CD14-positive monocyte (primary cell): ENCODE measurements around the gene EPHB6. TPM values are rescaled to one million over a fixed set of nuclear protein-coding genes. Genes with fewer than 3 reads are reported as not detected.

ENCODE experiments used
- DNase-seq, 3 donors: peaks; one replicate each; pipeline ENCODE4 v3.0.0-alpha.2; 2011 to 2022
- H2AFZ ChIP-seq: 2 replicates; pipeline ENCODE4 v1.6.0; 2012; ENCODE audit warnings: mild to moderate bottlenecking, low read depth, low read length, inconsistent platforms; ENCODE audit not compliant: insufficient read depth, poor library complexity, severe bottlenecking
- H3K27ac ChIP-seq, 2 donors: 1 replicate in 1 of 2; 2 replicates in 1 of 2; pipeline ENCODE4 v1.5.1; 2012 to 2013; ENCODE audit warnings: low read length in 2 of 2, control low read depth in 1 of 2, inconsistent platforms in 1 of 2, low read depth in 1 of 2, mild to moderate bottlenecking in 1 of 2
- H3K27me3 ChIP-seq, 2 donors: one replicate each; pipeline versions ENCODE4 v1.6.0 to v1.6.1; 2011 to 2013; ENCODE audit warnings: low read length in 2 of 2; ENCODE audit not compliant: control insufficient read depth in 2 of 2, insufficient read depth in 2 of 2
- H3K36me3 ChIP-seq, 2 donors: replicated peaks in 1 of 2; 1 replicate in 1 of 2; 2 replicates in 1 of 2; pipeline versions ENCODE4 v1.5.1 to v1.6.1; 2012 to 2013; ENCODE audit warnings: low read length in 2 of 2, control low read depth in 1 of 2, inconsistent platforms in 1 of 2, mild to moderate bottlenecking in 1 of 2; ENCODE audit not compliant: insufficient read depth in 2 of 2, control insufficient read depth in 1 of 2
- H3K4me1 ChIP-seq, 2 donors: 1 replicate in 1 of 2; 2 replicates in 1 of 2; pipeline versions ENCODE4 v1.5.1 to v1.6.1; 2012 to 2013; ENCODE audit warnings: low read length in 2 of 2, control low read depth in 1 of 2, inconsistent platforms in 1 of 2, mild to moderate bottlenecking in 1 of 2, moderate library complexity in 1 of 2; ENCODE audit not compliant: insufficient read depth in 2 of 2, control insufficient read depth in 1 of 2
- H3K4me2 ChIP-seq: replicated peaks from 2 replicates; pipeline ENCODE3; 2012; ENCODE audit warnings: low read length, moderate library complexity, mild to moderate bottlenecking; ENCODE audit not compliant: poor library complexity, severe bottlenecking; ENCODE audit errors: extremely low read depth
- H3K4me3 ChIP-seq, 3 experiments: fragments of 200-600 bp in 1 of 3; sonication (generic) in 1 of 3; replicated peaks in 1 of 3; 1 replicate in 2 of 3; 2 replicates in 1 of 3; pipeline ENCODE4 v1.5.1; 2011 to 2013; ENCODE audit warnings: low read length in 3 of 3, mild to moderate bottlenecking in 3 of 3, control low read depth in 2 of 3, low read depth in 2 of 3, inconsistent platforms in 1 of 3, moderate library complexity in 1 of 3
- H3K79me2 ChIP-seq: 2 replicates; pipeline ENCODE4 v1.6.0; 2012; ENCODE audit warnings: mild to moderate bottlenecking, control low read depth, inconsistent platforms, low read length, moderate library complexity; ENCODE audit not compliant: insufficient read depth
- H3K9ac ChIP-seq: 2 replicates; pipeline ENCODE4 v1.6.0; 2017; ENCODE audit warnings: low read length, mild to moderate bottlenecking; ENCODE audit not compliant: insufficient read depth, poor library complexity, severe bottlenecking
- H3K9me3 ChIP-seq, 2 donors: replicated peaks in 1 of 2; 1 replicate in 1 of 2; 2 replicates in 1 of 2; pipeline versions ENCODE4 v1.5.1 to v1.6.1; 2012 to 2013; ENCODE audit warnings: low read length in 2 of 2, control low read depth in 1 of 2; ENCODE audit not compliant: control insufficient read depth in 1 of 2, insufficient read depth in 1 of 2
- H4K20me1 ChIP-seq: 2 replicates; pipeline ENCODE4 v1.6.0; 2012; ENCODE audit warnings: mild to moderate bottlenecking, low read length, control low read depth, moderate library complexity; ENCODE audit not compliant: insufficient read depth
- H3K27ac Mint-ChIP-seq, 7 donors: one replicate each; pipeline ENCODE4 v1.8.0; 2020; ENCODE audit warnings: mild to moderate bottlenecking in 7 of 7, mixed read lengths in 7 of 7, moderate library complexity in 6 of 7, inconsistent platforms in 2 of 7
- H3K27me3 Mint-ChIP-seq, 3 donors: one replicate each; pipeline ENCODE4 v1.8.0; 2021 to 2022; ENCODE audit warnings: low read depth in 3 of 3, mild to moderate bottlenecking in 3 of 3, mixed read lengths in 3 of 3, moderate library complexity in 3 of 3, inconsistent platforms in 1 of 3
- H3K36me3 Mint-ChIP-seq, 2 donors: one replicate each; pipeline ENCODE4 v1.8.0; 2020; ENCODE audit warnings: mixed read lengths in 2 of 2, inconsistent platforms in 1 of 2, mild to moderate bottlenecking in 1 of 2
- H3K4me1 Mint-ChIP-seq: one replicate; pipeline ENCODE4 v1.8.0; 2020; ENCODE audit warnings: mild to moderate bottlenecking, mixed read lengths
- H3K4me3 Mint-ChIP-seq, 2 donors: one replicate each; pipeline ENCODE4 v1.8.0; 2020; ENCODE audit warnings: mild to moderate bottlenecking in 2 of 2, mixed read lengths in 2 of 2, moderate library complexity in 1 of 2
- H3K9me3 Mint-ChIP-seq, 7 donors: one replicate each; pipeline ENCODE4 v1.8.0; 2020 to 2022; ENCODE audit warnings: mixed read lengths in 7 of 7, mild to moderate bottlenecking in 6 of 7, moderate library complexity in 6 of 7, inconsistent platforms in 2 of 7
- WGBS: methylation state at CpG from one replicate; pipeline ENCODE4 v1.1.5; 2013; ENCODE audit warnings: missing lambda C conversion rate; ENCODE audit not compliant: insufficient coverage; 5-methylcytosine and 5-hydroxymethylcytosine counted together
- intact Hi-C, 2 donors: fragments of 100-400 bp; cut with micrococcal nuclease; formaldehyde crosslinking; loops; one replicate each; pipeline versions ENCODE4 v1.15.0 to v1.15.1; 2023
- polyA plus RNA-seq, 3 donors: library from polyadenylated mRNA; depleted of rRNA in 1 of 3; unstranded in 2 of 3; stranded (reverse) in 1 of 3; fragments of 300-500 nt in 2 of 3; fragments of >200 nt in 1 of 3; fragmentation: Illumina TruSeq in 2 of 3; gene quantifications; 1 replicate in 2 of 3; 2 replicates in 1 of 3; pipeline ENCODE4 v1.2.3, GENCODE V29; 2012 to 2021
- TF ChIP-seq, protein P1 (sequence below): fragments of 200-600 bp; IDR thresholded peaks from one replicate; pipeline ENCODE4 v1.8.0; 2022; ENCODE audit warnings: antibody characterized with exemption, mild to moderate bottlenecking

The EPHB6 gene
- polyA plus RNA-seq, 3 donors: 7.9 to 18.2 (median 9.3) TPM

DNA sequence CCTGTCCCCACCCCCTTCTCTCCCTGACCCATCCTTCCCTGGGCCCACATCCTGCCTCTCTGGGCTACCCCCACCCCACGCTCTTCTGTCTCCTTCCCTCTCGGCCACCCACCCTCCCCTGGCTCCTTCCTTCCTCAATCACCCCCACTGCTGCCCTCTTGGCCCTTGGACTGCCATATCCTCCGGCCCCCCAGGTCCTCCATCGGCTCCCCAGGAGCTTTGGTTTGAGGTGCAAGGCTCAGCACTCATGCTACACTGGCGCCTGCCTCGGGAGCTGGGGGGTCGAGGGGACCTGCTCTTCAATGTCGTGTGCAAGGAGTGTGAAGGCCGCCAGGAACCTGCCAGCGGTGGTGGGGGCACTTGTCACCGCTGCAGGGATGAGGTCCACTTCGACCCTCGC lies 10.9 kb downstream of the EPHB6 start:
- H3K36me3 Mint-ChIP-seq: peaks cover 52 to 54% of the 10 kb centered on the region in 2 donors
- Histone ChIP-seq H3K27ac (no peak overlapping the region), H3K27me3 (no peaks in the 10 kb centered on the region), H2AFZ (no peak overlapping the region), H4K20me1 (no peaks in the 10 kb centered on the region), H3K4me1 (peaks cover 12% of the 10 kb centered on the region in 2 donors), H3K9ac (no peak overlapping the region), H3K4me2 (no peak overlapping the region), H3K4me3 (no peak overlapping the region), H3K9me3 (no peaks in the 10 kb centered on the region), H3K79me2 (no peaks in the 10 kb centered on the region), H3K36me3 (peaks cover 26 to 58% of the 10 kb centered on the region in 2 donors)
- peaks cover 0 to 2% (median 0%) of the 10 kb centered on the region in 3 donors for H3K27me3 Mint-ChIP-seq
- intact Hi-C loops: no loop called here
- H3K27ac Mint-ChIP-seq: peak overlapping the region in 1 of 7 donors; percentile 9
- peaks cover 25% of the 10 kb centered on the region for H3K4me1 Mint-ChIP-seq
- H3K9me3 Mint-ChIP-seq: no peaks in the 10 kb centered on the region
- H3K4me3 Mint-ChIP-seq: no peak overlapping the region
- no peak for DNase-seq
- WGBS: 27% methylated on average over 13 of the region's 13 CpGs
- TF ChIP-seq, protein P1, sequence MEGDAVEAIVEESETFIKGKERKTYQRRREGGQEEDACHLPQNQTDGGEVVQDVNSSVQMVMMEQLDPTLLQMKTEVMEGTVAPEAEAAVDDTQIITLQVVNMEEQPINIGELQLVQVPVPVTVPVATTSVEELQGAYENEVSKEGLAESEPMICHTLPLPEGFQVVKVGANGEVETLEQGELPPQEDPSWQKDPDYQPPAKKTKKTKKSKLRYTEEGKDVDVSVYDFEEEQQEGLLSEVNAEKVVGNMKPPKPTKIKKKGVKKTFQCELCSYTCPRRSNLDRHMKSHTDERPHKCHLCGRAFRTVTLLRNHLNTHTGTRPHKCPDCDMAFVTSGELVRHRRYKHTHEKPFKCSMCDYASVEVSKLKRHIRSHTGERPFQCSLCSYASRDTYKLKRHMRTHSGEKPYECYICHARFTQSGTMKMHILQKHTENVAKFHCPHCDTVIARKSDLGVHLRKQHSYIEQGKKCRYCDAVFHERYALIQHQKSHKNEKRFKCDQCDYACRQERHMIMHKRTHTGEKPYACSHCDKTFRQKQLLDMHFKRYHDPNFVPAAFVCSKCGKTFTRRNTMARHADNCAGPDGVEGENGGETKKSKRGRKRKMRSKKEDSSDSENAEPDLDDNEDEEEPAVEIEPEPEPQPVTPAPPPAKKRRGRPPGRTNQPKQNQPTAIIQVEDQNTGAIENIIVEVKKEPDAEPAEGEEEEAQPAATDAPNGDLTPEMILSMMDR: no peak

GRCh38 chr7:142866361-142867096 lies 11.7 kb downstream of the EPHB6 start:
- TF ChIP-seq, protein P1: peak; percentile 48
- no peaks in the 10 kb centered on the region for H4K20me1 ChIP-seq
- H3K36me3 ChIP-seq: peaks cover 30 to 58% of the 10 kb centered on the region in 2 donors
- peaks cover 25% of the 10 kb centered on the region for H3K4me1 Mint-ChIP-seq
- DNase-seq: no peak
- WGBS: 86% methylated on average over 17 of the region's 18 CpGs
- peaks cover 12% of the 10 kb centered on the region in 2 donors for H3K4me1 ChIP-seq
- H3K9me3 Mint-ChIP-seq: no peaks in the 10 kb centered on the region
- peaks cover 51 to 62% of the 10 kb centered on the region in 2 donors for H3K36me3 Mint-ChIP-seq
- H3K79me2 ChIP-seq: no peaks in the 10 kb centered on the region
- no peak overlapping the region for H3K27ac Mint-ChIP-seq
- no peak overlapping the region for H3K4me2 ChIP-seq
- no peak overlapping the region for H3K4me3 ChIP-seq
- intact Hi-C loops: no loop called here
- no peak overlapping the region for H2AFZ ChIP-seq
- no peaks in the 10 kb centered on the region for H3K27me3 ChIP-seq
- H3K4me3 Mint-ChIP-seq: no peak overlapping the region
- no peak overlapping the region for H3K9ac ChIP-seq
- H3K27me3 Mint-ChIP-seq: peaks cover 0 to 2% (median 0%) of the 10 kb centered on the region in 3 donors
- H3K9me3 ChIP-seq: no peaks in the 10 kb centered on the region
- H3K27ac ChIP-seq: no peak overlapping the region
